HEK293 (cell line): ENCODE results near the gene SPRR5.

Source experiments
- EGR2 ChIP-seq: fragments of 450-650 bp; formaldehyde crosslinking; IDR thresholded peaks from 2 replicates; pipeline ENCODE4 v1.5.1; 2016; ENCODE audit warnings: low read depth, missing biosample characterization, missing genetic modification characterization
- RBAK ChIP-seq: fragments of 450-650 bp; formaldehyde crosslinking; IDR thresholded peaks from 2 replicates; pipeline ENCODE4 v1.5.1; 2016; ENCODE audit warnings: missing biosample characterization, missing genetic modification characterization
- ZBTB21 ChIP-seq: fragments of 450-650 bp; formaldehyde crosslinking; IDR thresholded peaks from 2 replicates; pipeline ENCODE4 v1.5.1; 2017; ENCODE audit warnings: missing biosample characterization, missing genetic modification characterization
- ZFP3 ChIP-seq: fragments of 450-650 bp; formaldehyde crosslinking; IDR thresholded peaks from 2 replicates; pipeline ENCODE4 v1.5.1; 2016; ENCODE audit warnings: low read depth, missing biosample characterization, missing genetic modification characterization
- ZNF24 ChIP-seq: fragments of 450-650 bp; formaldehyde crosslinking; IDR thresholded peaks from 2 replicates; pipeline ENCODE4 v1.5.1; 2016; ENCODE audit warnings: missing biosample characterization, missing genetic modification characterization
- ZNF292 ChIP-seq: fragments of 450-650 bp; formaldehyde crosslinking; IDR thresholded peaks from 2 replicates; pipeline ENCODE4 v1.5.1; 2016; ENCODE audit warnings: low read depth, missing biosample characterization, missing genetic modification characterization, borderline replicate concordance
- ZNF707 ChIP-seq: fragments of 450-650 bp; formaldehyde crosslinking; IDR thresholded peaks from 2 replicates; pipeline ENCODE4 v1.5.1; 2016; ENCODE audit warnings: missing biosample characterization, missing genetic modification characterization
- ZSCAN23 ChIP-seq: fragments of 450-650 bp; formaldehyde crosslinking; IDR thresholded peaks from 2 replicates; pipeline ENCODE4 v1.5.1; 2016; ENCODE audit warnings: missing biosample characterization, missing genetic modification characterization
- ZSCAN30 ChIP-seq: fragments of 450-650 bp; IDR thresholded peaks from 2 replicates; pipeline ENCODE4 v1.5.1; 2018; ENCODE audit warnings: missing biosample characterization, mild to moderate bottlenecking, missing genetic modification characterization, moderate library complexity
- TF ChIP-seq, protein P1 (sequence below): fragments of 450-650 bp; formaldehyde crosslinking; IDR thresholded peaks from 2 replicates; pipeline ENCODE4 v1.5.0; 2017; ENCODE audit warnings: missing biosample characterization, missing genetic modification characterization, borderline replicate concordance
- TF ChIP-seq, protein P2 (sequence below): fragments of 450-650 bp; formaldehyde crosslinking; IDR thresholded peaks from 2 replicates; pipeline ENCODE4 v1.5.1; 2016; ENCODE audit warnings: missing biosample characterization, missing genetic modification characterization
- TF ChIP-seq, protein P3 (sequence below): fragments of 450-650 bp; formaldehyde crosslinking; conservative IDR thresholded peaks from 2 replicates; pipeline ENCODE4 v1.5.1; 2016; ENCODE audit warnings: low read depth, missing biosample characterization, missing genetic modification characterization
- TF ChIP-seq, protein P4 (sequence below): fragments of 450-650 bp; formaldehyde crosslinking; conservative IDR thresholded peaks from 2 replicates; pipeline ENCODE4 v1.5.1; 2016; ENCODE audit warnings: low read depth, missing biosample characterization, missing genetic modification characterization
- TF ChIP-seq, protein P5 (sequence below): fragments of 450-650 bp; formaldehyde crosslinking; IDR thresholded peaks from 2 replicates; pipeline ENCODE4 v1.5.1; 2016; ENCODE audit warnings: missing biosample characterization, missing genetic modification characterization

DNA sequence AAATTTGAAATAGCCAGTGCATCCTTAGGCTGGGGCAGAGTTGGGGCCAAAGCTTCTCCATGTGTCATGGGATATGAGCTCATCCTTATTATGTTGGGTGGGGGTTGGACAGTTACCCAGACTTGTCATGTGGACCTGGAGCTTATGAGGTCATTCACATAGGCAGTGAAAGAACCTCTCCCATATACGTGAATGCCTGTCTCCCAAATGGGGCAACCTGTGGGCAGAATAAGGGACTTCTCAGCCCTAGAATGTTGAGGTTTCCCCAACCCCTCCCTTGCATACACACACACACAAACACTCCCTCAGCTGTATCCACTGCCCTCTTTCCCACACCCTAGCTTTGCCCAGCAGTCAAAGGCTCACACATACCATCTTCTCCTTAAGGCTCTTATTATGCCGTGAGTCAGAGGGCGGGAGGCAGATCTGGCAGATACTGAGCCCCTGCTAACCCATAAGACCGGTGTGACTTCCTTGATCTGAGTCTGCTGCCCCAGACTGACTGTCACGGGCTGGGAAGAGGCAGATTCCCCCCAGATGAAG lies 40.9 kb upstream of the SPRR5 start:
- no peak for TF ChIP-seq ZSCAN30 (tag by site-specific recombination)
- peak; percentile 82 for TF ChIP-seq ZBTB21 (tag by site-specific recombination)
- TF ChIP-seq, protein P1, sequence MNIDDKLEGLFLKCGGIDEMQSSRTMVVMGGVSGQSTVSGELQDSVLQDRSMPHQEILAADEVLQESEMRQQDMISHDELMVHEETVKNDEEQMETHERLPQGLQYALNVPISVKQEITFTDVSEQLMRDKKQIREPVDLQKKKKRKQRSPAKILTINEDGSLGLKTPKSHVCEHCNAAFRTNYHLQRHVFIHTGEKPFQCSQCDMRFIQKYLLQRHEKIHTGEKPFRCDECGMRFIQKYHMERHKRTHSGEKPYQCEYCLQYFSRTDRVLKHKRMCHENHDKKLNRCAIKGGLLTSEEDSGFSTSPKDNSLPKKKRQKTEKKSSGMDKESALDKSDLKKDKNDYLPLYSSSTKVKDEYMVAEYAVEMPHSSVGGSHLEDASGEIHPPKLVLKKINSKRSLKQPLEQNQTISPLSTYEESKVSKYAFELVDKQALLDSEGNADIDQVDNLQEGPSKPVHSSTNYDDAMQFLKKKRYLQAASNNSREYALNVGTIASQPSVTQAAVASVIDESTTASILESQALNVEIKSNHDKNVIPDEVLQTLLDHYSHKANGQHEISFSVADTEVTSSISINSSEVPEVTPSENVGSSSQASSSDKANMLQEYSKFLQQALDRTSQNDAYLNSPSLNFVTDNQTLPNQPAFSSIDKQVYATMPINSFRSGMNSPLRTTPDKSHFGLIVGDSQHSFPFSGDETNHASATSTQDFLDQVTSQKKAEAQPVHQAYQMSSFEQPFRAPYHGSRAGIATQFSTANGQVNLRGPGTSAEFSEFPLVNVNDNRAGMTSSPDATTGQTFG, result no peak
- TF ChIP-seq RBAK, result no peak
- TF ChIP-seq ZFP3 (tag by site-specific recombination), result no peak
- TF ChIP-seq, protein P2, sequence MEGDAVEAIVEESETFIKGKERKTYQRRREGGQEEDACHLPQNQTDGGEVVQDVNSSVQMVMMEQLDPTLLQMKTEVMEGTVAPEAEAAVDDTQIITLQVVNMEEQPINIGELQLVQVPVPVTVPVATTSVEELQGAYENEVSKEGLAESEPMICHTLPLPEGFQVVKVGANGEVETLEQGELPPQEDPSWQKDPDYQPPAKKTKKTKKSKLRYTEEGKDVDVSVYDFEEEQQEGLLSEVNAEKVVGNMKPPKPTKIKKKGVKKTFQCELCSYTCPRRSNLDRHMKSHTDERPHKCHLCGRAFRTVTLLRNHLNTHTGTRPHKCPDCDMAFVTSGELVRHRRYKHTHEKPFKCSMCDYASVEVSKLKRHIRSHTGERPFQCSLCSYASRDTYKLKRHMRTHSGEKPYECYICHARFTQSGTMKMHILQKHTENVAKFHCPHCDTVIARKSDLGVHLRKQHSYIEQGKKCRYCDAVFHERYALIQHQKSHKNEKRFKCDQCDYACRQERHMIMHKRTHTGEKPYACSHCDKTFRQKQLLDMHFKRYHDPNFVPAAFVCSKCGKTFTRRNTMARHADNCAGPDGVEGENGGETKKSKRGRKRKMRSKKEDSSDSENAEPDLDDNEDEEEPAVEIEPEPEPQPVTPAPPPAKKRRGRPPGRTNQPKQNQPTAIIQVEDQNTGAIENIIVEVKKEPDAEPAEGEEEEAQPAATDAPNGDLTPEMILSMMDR, result no peak
- no peak for TF ChIP-seq ZNF24
- TF ChIP-seq ZNF292, result no peak
- TF ChIP-seq ZNF707, result no peak
- TF ChIP-seq, protein P3, sequence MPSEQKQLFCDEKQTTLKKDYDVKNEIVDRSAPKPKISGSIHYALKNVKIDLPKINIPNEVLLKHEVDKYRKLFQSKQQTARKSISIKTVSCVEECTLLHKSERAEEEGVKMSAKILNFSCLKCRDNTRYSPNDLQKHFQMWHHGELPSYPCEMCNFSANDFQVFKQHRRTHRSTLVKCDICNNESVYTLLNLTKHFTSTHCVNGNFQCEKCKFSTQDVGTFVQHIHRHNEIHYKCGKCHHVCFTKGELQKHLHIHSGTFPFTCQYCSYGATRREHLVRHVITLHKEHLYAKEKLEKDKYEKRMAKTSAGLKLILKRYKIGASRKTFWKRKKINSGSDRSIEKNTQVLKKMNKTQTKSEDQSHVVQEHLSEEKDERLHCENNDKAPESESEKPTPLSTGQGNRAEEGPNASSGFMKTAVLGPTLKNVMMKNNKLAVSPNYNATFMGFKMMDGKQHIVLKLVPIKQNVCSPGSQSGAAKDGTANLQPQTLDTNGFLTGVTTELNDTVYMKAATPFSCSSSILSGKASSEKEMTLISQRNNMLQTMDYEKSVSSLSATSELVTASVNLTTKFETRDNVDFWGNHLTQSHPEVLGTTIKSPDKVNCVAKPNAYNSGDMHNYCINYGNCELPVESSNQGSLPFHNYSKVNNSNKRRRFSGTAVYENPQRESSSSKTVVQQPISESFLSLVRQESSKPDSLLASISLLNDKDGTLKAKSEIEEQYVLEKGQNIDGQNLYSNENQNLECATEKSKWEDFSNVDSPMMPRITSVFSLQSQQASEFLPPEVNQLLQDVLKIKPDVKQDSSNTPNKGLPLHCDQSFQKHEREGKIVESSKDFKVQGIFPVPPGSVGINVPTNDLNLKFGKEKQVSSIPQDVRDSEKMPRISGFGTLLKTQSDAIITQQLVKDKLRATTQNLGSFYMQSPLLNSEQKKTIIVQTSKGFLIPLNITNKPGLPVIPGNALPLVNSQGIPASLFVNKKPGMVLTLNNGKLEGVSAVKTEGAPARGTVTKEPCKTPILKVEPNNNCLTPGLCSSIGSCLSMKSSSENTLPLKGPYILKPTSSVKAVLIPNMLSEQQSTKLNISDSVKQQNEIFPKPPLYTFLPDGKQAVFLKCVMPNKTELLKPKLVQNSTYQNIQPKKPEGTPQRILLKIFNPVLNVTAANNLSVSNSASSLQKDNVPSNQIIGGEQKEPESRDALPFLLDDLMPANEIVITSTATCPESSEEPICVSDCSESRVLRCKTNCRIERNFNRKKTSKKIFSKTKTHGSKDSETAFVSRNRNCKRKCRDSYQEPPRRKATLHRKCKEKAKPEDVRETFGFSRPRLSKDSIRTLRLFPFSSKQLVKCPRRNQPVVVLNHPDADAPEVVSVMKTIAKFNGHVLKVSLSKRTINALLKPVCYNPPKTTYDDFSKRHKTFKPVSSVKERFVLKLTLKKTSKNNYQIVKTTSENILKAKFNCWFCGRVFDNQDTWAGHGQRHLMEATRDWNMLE (tag by site-specific recombination), result no peak
- TF ChIP-seq, protein P4, sequence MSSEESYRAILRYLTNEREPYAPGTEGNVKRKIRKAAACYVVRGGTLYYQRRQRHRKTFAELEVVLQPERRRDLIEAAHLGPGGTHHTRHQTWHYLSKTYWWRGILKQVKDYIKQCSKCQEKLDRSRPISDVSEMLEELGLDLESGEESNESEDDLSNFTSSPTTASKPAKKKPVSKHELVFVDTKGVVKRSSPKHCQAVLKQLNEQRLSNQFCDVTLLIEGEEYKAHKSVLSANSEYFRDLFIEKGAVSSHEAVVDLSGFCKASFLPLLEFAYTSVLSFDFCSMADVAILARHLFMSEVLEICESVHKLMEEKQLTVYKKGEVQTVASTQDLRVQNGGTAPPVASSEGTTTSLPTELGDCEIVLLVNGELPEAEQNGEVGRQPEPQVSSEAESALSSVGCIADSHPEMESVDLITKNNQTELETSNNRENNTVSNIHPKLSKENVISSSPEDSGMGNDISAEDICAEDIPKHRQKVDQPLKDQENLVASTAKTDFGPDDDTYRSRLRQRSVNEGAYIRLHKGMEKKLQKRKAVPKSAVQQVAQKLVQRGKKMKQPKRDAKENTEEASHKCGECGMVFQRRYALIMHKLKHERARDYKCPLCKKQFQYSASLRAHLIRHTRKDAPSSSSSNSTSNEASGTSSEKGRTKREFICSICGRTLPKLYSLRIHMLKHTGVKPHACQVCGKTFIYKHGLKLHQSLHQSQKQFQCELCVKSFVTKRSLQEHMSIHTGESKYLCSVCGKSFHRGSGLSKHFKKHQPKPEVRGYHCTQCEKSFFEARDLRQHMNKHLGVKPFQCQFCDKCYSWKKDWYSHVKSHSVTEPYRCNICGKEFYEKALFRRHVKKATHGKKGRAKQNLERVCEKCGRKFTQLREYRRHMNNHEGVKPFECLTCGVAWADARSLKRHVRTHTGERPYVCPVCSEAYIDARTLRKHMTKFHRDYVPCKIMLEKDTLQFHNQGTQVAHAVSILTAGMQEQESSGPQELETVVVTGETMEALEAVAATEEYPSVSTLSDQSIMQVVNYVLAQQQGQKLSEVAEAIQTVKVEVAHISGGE, result no peak
- TF ChIP-seq, protein P5, sequence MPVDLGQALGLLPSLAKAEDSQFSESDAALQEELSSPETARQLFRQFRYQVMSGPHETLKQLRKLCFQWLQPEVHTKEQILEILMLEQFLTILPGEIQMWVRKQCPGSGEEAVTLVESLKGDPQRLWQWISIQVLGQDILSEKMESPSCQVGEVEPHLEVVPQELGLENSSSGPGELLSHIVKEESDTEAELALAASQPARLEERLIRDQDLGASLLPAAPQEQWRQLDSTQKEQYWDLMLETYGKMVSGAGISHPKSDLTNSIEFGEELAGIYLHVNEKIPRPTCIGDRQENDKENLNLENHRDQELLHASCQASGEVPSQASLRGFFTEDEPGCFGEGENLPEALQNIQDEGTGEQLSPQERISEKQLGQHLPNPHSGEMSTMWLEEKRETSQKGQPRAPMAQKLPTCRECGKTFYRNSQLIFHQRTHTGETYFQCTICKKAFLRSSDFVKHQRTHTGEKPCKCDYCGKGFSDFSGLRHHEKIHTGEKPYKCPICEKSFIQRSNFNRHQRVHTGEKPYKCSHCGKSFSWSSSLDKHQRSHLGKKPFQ (tag by site-specific recombination), result no peak
- TF ChIP-seq EGR2 (tag by site-specific recombination), result no peak
- TF ChIP-seq ZSCAN23 (tag by site-specific recombination), result no peak
